CD14-positive monocyte (primary cell): Measurements from ENCODE around the gene ATXN1. TPM values are rescaled to one million over a fixed set of nuclear protein-coding genes. Genes with fewer than 3 reads are reported as not detected.

Experiments used
- DNase-seq, 3 donors: peaks; one replicate each; pipeline ENCODE4 v3.0.0-alpha.2; 2011 to 2022
- H2AFZ ChIP-seq: 2 replicates; pipeline ENCODE4 v1.6.0; 2012; ENCODE audit warnings: mild to moderate bottlenecking, low read depth, low read length, inconsistent platforms; ENCODE audit not compliant: insufficient read depth, poor library complexity, severe bottlenecking
- H3K27ac ChIP-seq, 2 donors: 1 replicate in 1 of 2; 2 replicates in 1 of 2; pipeline ENCODE4 v1.5.1; 2012 to 2013; ENCODE audit warnings: low read length in 2 of 2, control low read depth in 1 of 2, inconsistent platforms in 1 of 2, low read depth in 1 of 2, mild to moderate bottlenecking in 1 of 2
- H3K27me3 ChIP-seq, 2 donors: one replicate each; pipeline versions ENCODE4 v1.6.0 to v1.6.1; 2011 to 2013; ENCODE audit warnings: low read length in 2 of 2; ENCODE audit not compliant: control insufficient read depth in 2 of 2, insufficient read depth in 2 of 2
- H3K36me3 ChIP-seq, 2 donors: replicated peaks in 1 of 2; 1 replicate in 1 of 2; 2 replicates in 1 of 2; pipeline versions ENCODE4 v1.5.1 to v1.6.1; 2012 to 2013; ENCODE audit warnings: low read length in 2 of 2, control low read depth in 1 of 2, inconsistent platforms in 1 of 2, mild to moderate bottlenecking in 1 of 2; ENCODE audit not compliant: insufficient read depth in 2 of 2, control insufficient read depth in 1 of 2
- H3K4me1 ChIP-seq, 2 donors: 1 replicate in 1 of 2; 2 replicates in 1 of 2; pipeline versions ENCODE4 v1.5.1 to v1.6.1; 2012 to 2013; ENCODE audit warnings: low read length in 2 of 2, control low read depth in 1 of 2, inconsistent platforms in 1 of 2, mild to moderate bottlenecking in 1 of 2, moderate library complexity in 1 of 2; ENCODE audit not compliant: insufficient read depth in 2 of 2, control insufficient read depth in 1 of 2
- H3K4me2 ChIP-seq: replicated peaks from 2 replicates; pipeline ENCODE3; 2012; ENCODE audit warnings: low read length, moderate library complexity, mild to moderate bottlenecking; ENCODE audit not compliant: poor library complexity, severe bottlenecking; ENCODE audit errors: extremely low read depth
- H3K4me3 ChIP-seq, 3 experiments: fragments of 200-600 bp in 1 of 3; sonication (generic) in 1 of 3; replicated peaks in 1 of 3; 1 replicate in 2 of 3; 2 replicates in 1 of 3; pipeline ENCODE4 v1.5.1; 2011 to 2013; ENCODE audit warnings: low read length in 3 of 3, mild to moderate bottlenecking in 3 of 3, control low read depth in 2 of 3, low read depth in 2 of 3, inconsistent platforms in 1 of 3, moderate library complexity in 1 of 3
- H3K79me2 ChIP-seq: 2 replicates; pipeline ENCODE4 v1.6.0; 2012; ENCODE audit warnings: mild to moderate bottlenecking, control low read depth, inconsistent platforms, low read length, moderate library complexity; ENCODE audit not compliant: insufficient read depth
- H3K9ac ChIP-seq: 2 replicates; pipeline ENCODE4 v1.6.0; 2017; ENCODE audit warnings: low read length, mild to moderate bottlenecking; ENCODE audit not compliant: insufficient read depth, poor library complexity, severe bottlenecking
- H3K9me3 ChIP-seq, 2 donors: replicated peaks in 1 of 2; 1 replicate in 1 of 2; 2 replicates in 1 of 2; pipeline versions ENCODE4 v1.5.1 to v1.6.1; 2012 to 2013; ENCODE audit warnings: low read length in 2 of 2, control low read depth in 1 of 2; ENCODE audit not compliant: control insufficient read depth in 1 of 2, insufficient read depth in 1 of 2
- H4K20me1 ChIP-seq: 2 replicates; pipeline ENCODE4 v1.6.0; 2012; ENCODE audit warnings: mild to moderate bottlenecking, low read length, control low read depth, moderate library complexity; ENCODE audit not compliant: insufficient read depth
- H3K27ac Mint-ChIP-seq, 7 donors: one replicate each; pipeline ENCODE4 v1.8.0; 2020; ENCODE audit warnings: mild to moderate bottlenecking in 7 of 7, mixed read lengths in 7 of 7, moderate library complexity in 6 of 7, inconsistent platforms in 2 of 7
- H3K27me3 Mint-ChIP-seq, 3 donors: one replicate each; pipeline ENCODE4 v1.8.0; 2021 to 2022; ENCODE audit warnings: low read depth in 3 of 3, mild to moderate bottlenecking in 3 of 3, mixed read lengths in 3 of 3, moderate library complexity in 3 of 3, inconsistent platforms in 1 of 3
- H3K36me3 Mint-ChIP-seq, 2 donors: one replicate each; pipeline ENCODE4 v1.8.0; 2020; ENCODE audit warnings: mixed read lengths in 2 of 2, inconsistent platforms in 1 of 2, mild to moderate bottlenecking in 1 of 2
- H3K4me1 Mint-ChIP-seq: one replicate; pipeline ENCODE4 v1.8.0; 2020; ENCODE audit warnings: mild to moderate bottlenecking, mixed read lengths
- H3K4me3 Mint-ChIP-seq, 2 donors: one replicate each; pipeline ENCODE4 v1.8.0; 2020; ENCODE audit warnings: mild to moderate bottlenecking in 2 of 2, mixed read lengths in 2 of 2, moderate library complexity in 1 of 2
- H3K9me3 Mint-ChIP-seq, 7 donors: one replicate each; pipeline ENCODE4 v1.8.0; 2020 to 2022; ENCODE audit warnings: mixed read lengths in 7 of 7, mild to moderate bottlenecking in 6 of 7, moderate library complexity in 6 of 7, inconsistent platforms in 2 of 7
- CTCF ChIP-seq: fragments of 200-600 bp; IDR thresholded peaks from one replicate; pipeline ENCODE4 v1.8.0; 2022; ENCODE audit warnings: antibody characterized with exemption, mild to moderate bottlenecking
- WGBS: methylation state at CpG from one replicate; pipeline ENCODE4 v1.1.5; 2013; ENCODE audit warnings: missing lambda C conversion rate; ENCODE audit not compliant: insufficient coverage; 5-methylcytosine and 5-hydroxymethylcytosine counted together
- intact Hi-C, 2 donors: fragments of 100-400 bp; cut with micrococcal nuclease; formaldehyde crosslinking; loops; one replicate each; pipeline versions ENCODE4 v1.15.0 to v1.15.1; 2023
- polyA plus RNA-seq, 3 donors: library from polyadenylated mRNA; depleted of rRNA in 1 of 3; unstranded in 2 of 3; stranded (reverse) in 1 of 3; fragments of 300-500 nt in 2 of 3; fragments of >200 nt in 1 of 3; fragmentation: Illumina TruSeq in 2 of 3; gene quantifications; 1 replicate in 2 of 3; 2 replicates in 1 of 3; pipeline ENCODE4 v1.2.3, GENCODE V29; 2012 to 2021

Gene ATXN1
- polyA plus RNA-seq, 3 donors: 8.8 to 19.1 (median 10.9) TPM

- DNase-seq: no peak
- intact Hi-C loops: no loop called here
- Histone ChIP-seq H2AFZ (no peak overlapping the region), H3K27me3 (no peaks in the 10 kb centered on the region), H3K4me3 (no peak overlapping the region), H3K4me1 (no peaks in the 10 kb centered on the region), H3K4me2 (no peak overlapping the region), H3K36me3 (no peaks in the 10 kb centered on the region), H3K9ac (no peak overlapping the region), H3K79me2 (no peaks in the 10 kb centered on the region), H3K9me3 (no peaks in the 10 kb centered on the region), H4K20me1 (peaks cover 23% of the 10 kb centered on the region), H3K27ac (no peak overlapping the region)
- WGBS: 100% methylated on average over 2 of the region's 3 CpGs
- Mint-ChIP-seq H3K4me1 (peaks cover 7% of the 10 kb centered on the region), H3K36me3 (peaks cover 24 to 25% of the 10 kb centered on the region in 2 donors), H3K9me3 (no peaks in the 10 kb centered on the region), H3K4me3 (no peak overlapping the region), H3K27me3 (no peaks in the 10 kb centered on the region), H3K27ac (no peak overlapping the region)
- no peak for TF ChIP-seq CTCF
Observed at GRCh38 chr6:16437984-16438383, 323.3 kb downstream of the ATXN1 start.

GRCh38 chr6:16437095-16437494 lies 324.2 kb downstream of the ATXN1 start:
- H3K36me3 ChIP-seq: no peaks in the 10 kb centered on the region
- no peak overlapping the region for H3K27ac ChIP-seq
- no peak overlapping the region for H3K4me3 ChIP-seq
- intact Hi-C loops: no loop called here
- H3K4me2 ChIP-seq: no peak overlapping the region
- Mint-ChIP-seq H3K27me3 (no peaks in the 10 kb centered on the region), H3K36me3 (peaks cover 19 to 22% of the 10 kb centered on the region in 2 donors), H3K9me3 (no peaks in the 10 kb centered on the region), H3K27ac (no peak overlapping the region), H3K4me3 (no peak overlapping the region), H3K4me1 (peaks cover 7% of the 10 kb centered on the region)
- 100% methylated on average over 3 of the region's 7 CpGs for WGBS
- H3K79me2 ChIP-seq: no peaks in the 10 kb centered on the region
- H4K20me1 ChIP-seq: peaks cover 23% of the 10 kb centered on the region
- H3K9me3 ChIP-seq: no peaks in the 10 kb centered on the region
- H3K27me3 ChIP-seq: no peaks in the 10 kb centered on the region
- DNase-seq: no peak
- no peak overlapping the region for H2AFZ ChIP-seq
- H3K4me1 ChIP-seq: no peaks in the 10 kb centered on the region
- no peak for TF ChIP-seq CTCF
- no peak overlapping the region for H3K9ac ChIP-seq
